Trophoblast cell (in vitro differentiated cells and primary cell): ENCODE data around the gene CPE.

ENCODE experiments used
- DNase-seq, 2 donors: peaks; one replicate each; pipeline ENCODE4 v3.0.0-alpha.2; 2016
- H2AFZ ChIP-seq: 2 replicates; pipeline ENCODE4 v1.6.1; 2013; ENCODE audit warnings: low read length, moderate library complexity, mild to moderate bottlenecking; ENCODE audit not compliant: insufficient read depth, poor library complexity
- H2AK5ac ChIP-seq: 2 replicates; pipeline ENCODE4 v1.6.1; 2013; ENCODE audit warnings: mild to moderate bottlenecking, low read length
- H2BK120ac ChIP-seq: 2 replicates; pipeline ENCODE4 v1.6.1; 2013; ENCODE audit warnings: low read length, mild to moderate bottlenecking, moderate library complexity; ENCODE audit not compliant: insufficient read depth, poor library complexity
- H2BK12ac ChIP-seq: 2 replicates; pipeline ENCODE4 v1.6.1; 2013; ENCODE audit warnings: mild to moderate bottlenecking, low read length, moderate library complexity
- H2BK5ac ChIP-seq: 2 replicates; pipeline ENCODE4 v1.6.1; 2013; ENCODE audit warnings: low read length, low read depth, moderate library complexity, mild to moderate bottlenecking; ENCODE audit not compliant: poor library complexity
- H3K14ac ChIP-seq: 2 replicates; pipeline ENCODE4 v1.6.1; 2013; ENCODE audit warnings: mild to moderate bottlenecking, low read length
- H3K18ac ChIP-seq: 2 replicates; pipeline ENCODE4 v1.6.1; 2013; ENCODE audit warnings: mild to moderate bottlenecking, low read length
- H3K23ac ChIP-seq: 2 replicates; pipeline ENCODE4 v1.6.1; 2013; ENCODE audit warnings: low read length
- H3K27ac ChIP-seq: 2 replicates; pipeline ENCODE4 v1.5.1; 2013; ENCODE audit warnings: low read depth, mild to moderate bottlenecking, inconsistent platforms, low read length, moderate library complexity
- H3K27me3 ChIP-seq: 2 replicates; pipeline ENCODE4 v1.6.1; 2013; ENCODE audit warnings: inconsistent platforms, mild to moderate bottlenecking, low read length, moderate library complexity; ENCODE audit not compliant: insufficient read depth
- H3K36me3 ChIP-seq, 2 experiments: 1 replicate in 1 of 2; 2 replicates in 1 of 2; pipeline ENCODE4 v1.6.1; 2013; ENCODE audit warnings: low read length in 2 of 2, mild to moderate bottlenecking in 2 of 2, moderate library complexity in 1 of 2; ENCODE audit not compliant: insufficient read depth in 2 of 2, control insufficient read depth in 1 of 2
- H3K4ac ChIP-seq: 2 replicates; pipeline ENCODE4 v1.6.1; 2013; ENCODE audit warnings: low read depth, mild to moderate bottlenecking, low read length, moderate library complexity
- H3K4me1 ChIP-seq, 2 experiments: 1 replicate in 1 of 2; 2 replicates in 1 of 2; pipeline ENCODE4 v1.6.1; 2013; ENCODE audit warnings: low read length in 2 of 2, mild to moderate bottlenecking in 2 of 2, moderate library complexity in 1 of 2; ENCODE audit not compliant: insufficient read depth in 2 of 2, control insufficient read depth in 1 of 2
- H3K4me2 ChIP-seq: 2 replicates; pipeline ENCODE4 v1.6.1; 2013; ENCODE audit warnings: inconsistent platforms, mild to moderate bottlenecking, low read length, moderate library complexity
- H3K4me3 ChIP-seq: 2 replicates; pipeline ENCODE4 v1.5.1; 2013; ENCODE audit warnings: mild to moderate bottlenecking, low read depth, low read length, inconsistent platforms
- H3K79me1 ChIP-seq: one replicate; pipeline ENCODE4 v1.6.1; 2013; ENCODE audit warnings: low read length
- H3K79me2 ChIP-seq: 2 replicates; pipeline ENCODE4 v1.6.1; 2013; ENCODE audit warnings: low read length, mild to moderate bottlenecking; ENCODE audit not compliant: control insufficient read depth, insufficient read depth, poor library complexity
- H3K9ac ChIP-seq: 2 replicates; pipeline ENCODE4 v1.6.1; 2013; ENCODE audit warnings: mild to moderate bottlenecking, low read length
- H3K9me3 ChIP-seq: 2 replicates; pipeline ENCODE4 v1.6.1; 2013; ENCODE audit warnings: low read depth, mild to moderate bottlenecking, control low read depth, inconsistent platforms, low read length; ENCODE audit not compliant: insufficient read depth
- H4K12ac ChIP-seq: 2 replicates; pipeline ENCODE4 v1.6.1; 2013; ENCODE audit warnings: low read depth, mild to moderate bottlenecking, low read length, moderate library complexity
- H4K8ac ChIP-seq: 2 replicates; pipeline ENCODE4 v1.6.1; 2013; ENCODE audit warnings: low read depth, mild to moderate bottlenecking, low read length, moderate library complexity
- H4K91ac ChIP-seq: one replicate; pipeline ENCODE4 v1.6.1; 2013; ENCODE audit warnings: low read depth, mild to moderate bottlenecking, low read length, moderate library complexity
- WGBS: extraction: QIAGEN DNeasy Blood & Tissue Kit; methylation state at CpG from one replicate; pipeline ENCODE4 v1.1.7; 2013; ENCODE audit warnings: missing lambda C conversion rate; ENCODE audit not compliant: insufficient read length, insufficient coverage; ENCODE audit errors: extremely low coverage; 5-methylcytosine and 5-hydroxymethylcytosine counted together

Gene CPE

GRCh38 chr4:165426331-165426730 is 47.5 kb downstream of the CPE start:
- Histone ChIP-seq H3K9ac (no peak overlapping the region), H3K79me2 (no peaks in the 10 kb centered on the region), H2BK12ac (no peak overlapping the region), H3K9me3 (no peaks in the 10 kb centered on the region), H3K4me3 (no peak overlapping the region), H3K79me1 (no peaks in the 10 kb centered on the region), H2BK120ac (no peak overlapping the region), H3K23ac (no peak overlapping the region), H2BK5ac (no peak overlapping the region), H3K18ac (no peak overlapping the region), H3K36me3 (no peaks in the 10 kb centered on the region), H3K14ac (no peak overlapping the region), H4K12ac (no peak overlapping the region), H3K4me2 (no peak overlapping the region), H3K4ac (no peak overlapping the region), H3K27me3 (no peaks in the 10 kb centered on the region), H3K4me1 (no peaks in the 10 kb centered on the region), H2AK5ac (no peak overlapping the region), H4K91ac (no peak overlapping the region), H4K8ac (no peak overlapping the region), H2AFZ (no peak overlapping the region), H3K27ac (no peak overlapping the region)
- no peak for DNase-seq
- WGBS, result no CpG with 5 or more reads among the region's 1 CpG

GRCh38 chr4:165426823-165427222 is 48.0 kb downstream of the CPE start:
- no peaks in the 10 kb centered on the region for H3K9me3 ChIP-seq
- H2BK5ac ChIP-seq, result no peak overlapping the region
- H2BK12ac ChIP-seq, result no peak overlapping the region
- no peaks in the 10 kb centered on the region for H3K79me1 ChIP-seq
- H3K4me2 ChIP-seq, result no peak overlapping the region
- no peak overlapping the region for H2BK120ac ChIP-seq
- H2AFZ ChIP-seq, result no peak overlapping the region
- no peak overlapping the region for H3K4me3 ChIP-seq
- no peak overlapping the region for H3K9ac ChIP-seq
- no peak overlapping the region for H4K91ac ChIP-seq
- no peaks in the 10 kb centered on the region for H3K27me3 ChIP-seq
- no peak for DNase-seq
- H3K36me3 ChIP-seq, result no peaks in the 10 kb centered on the region
- no peaks in the 10 kb centered on the region for H3K79me2 ChIP-seq
- no peak overlapping the region for H3K18ac ChIP-seq
- no peaks in the 10 kb centered on the region for H3K4me1 ChIP-seq
- no peak overlapping the region for H4K12ac ChIP-seq
- no peak overlapping the region for H3K4ac ChIP-seq
- no peak overlapping the region for H3K23ac ChIP-seq
- H3K27ac ChIP-seq, result no peak overlapping the region
- H2AK5ac ChIP-seq, result no peak overlapping the region
- no peak overlapping the region for H4K8ac ChIP-seq
- no CpG with 5 or more reads among the region's 3 CpGs for WGBS
- no peak overlapping the region for H3K14ac ChIP-seq

- no peak overlapping the region for H3K4ac ChIP-seq
- DNase-seq, result no peak
- H3K4me3 ChIP-seq, result no peak overlapping the region
- no peak overlapping the region for H3K23ac ChIP-seq
- H2BK12ac ChIP-seq, result no peak overlapping the region
- H3K4me1 ChIP-seq, result no peaks in the 10 kb centered on the region
- no peak overlapping the region for H3K27ac ChIP-seq
- no peaks in the 10 kb centered on the region for H3K36me3 ChIP-seq
- no peak overlapping the region for H2AK5ac ChIP-seq
- no CpG with 5 or more reads among the region's 2 CpGs for WGBS
- H3K27me3 ChIP-seq, result no peaks in the 10 kb centered on the region
- H3K79me1 ChIP-seq, result no peaks in the 10 kb centered on the region
- H2BK5ac ChIP-seq, result no peak overlapping the region
- no peak overlapping the region for H4K12ac ChIP-seq
- no peak overlapping the region for H3K4me2 ChIP-seq
- no peak overlapping the region for H2AFZ ChIP-seq
- H4K91ac ChIP-seq, result no peak overlapping the region
- H3K18ac ChIP-seq, result no peak overlapping the region
- H3K14ac ChIP-seq, result no peak overlapping the region
- no peaks in the 10 kb centered on the region for H3K79me2 ChIP-seq
- no peak overlapping the region for H3K9ac ChIP-seq
- no peak overlapping the region for H2BK120ac ChIP-seq
- no peaks in the 10 kb centered on the region for H3K9me3 ChIP-seq
- no peak overlapping the region for H4K8ac ChIP-seq
These were observed 50.1 kb downstream of the CPE start for GRCh38 chr4:165428957-165429356.

GRCh38 chr4:165433529-165433928 is 54.7 kb downstream of the CPE start:
- Histone ChIP-seq H3K23ac (no peak overlapping the region), H3K79me1 (no peaks in the 10 kb centered on the region), H3K14ac (no peak overlapping the region), H3K4me2 (no peak overlapping the region), H3K79me2 (no peaks in the 10 kb centered on the region), H2AK5ac (no peak overlapping the region), H3K18ac (no peak overlapping the region), H3K27ac (no peak overlapping the region), H3K4me1 (peaks cover 0 to 2% of the 10 kb centered on the region in 2 experiments), H2BK5ac (no peak overlapping the region), H3K9ac (no peak overlapping the region), H4K12ac (no peak overlapping the region), H3K4me3 (no peak overlapping the region), H3K4ac (no peak overlapping the region), H2BK120ac (no peak overlapping the region), H2BK12ac (no peak overlapping the region), H2AFZ (no peak overlapping the region), H4K8ac (no peak overlapping the region), H3K36me3 (no peaks in the 10 kb centered on the region), H3K9me3 (no peaks in the 10 kb centered on the region), H3K27me3 (no peaks in the 10 kb centered on the region), H4K91ac (no peak overlapping the region)
- WGBS, result no CpG with 5 or more reads among the region's 5 CpGs
- no peak for DNase-seq
